NT2/D1 (cell line): ENCODE data around the gene LRRC42.

Experiments
- DNase-seq: peaks from one replicate; pipeline ENCODE4 v3.0.0-alpha.2; 2011; ENCODE audit warnings: low read depth, low spot score
- H3K27me3 ChIP-seq: 2 replicates; pipeline ENCODE4 v1.6.0; 2011; ENCODE audit warnings: mild to moderate bottlenecking; ENCODE audit not compliant: insufficient read length, insufficient read depth
- H3K36me3 ChIP-seq: 2 replicates; pipeline ENCODE4 v1.6.1; 2011; ENCODE audit warnings: mild to moderate bottlenecking, low read length, mixed read lengths; ENCODE audit not compliant: insufficient read depth, insufficient read length
- H3K4me1 ChIP-seq: 2 replicates; pipeline ENCODE4 v1.5.1; 2011; ENCODE audit not compliant: insufficient read depth, insufficient read length
- H3K4me3 ChIP-seq: 2 replicates; pipeline ENCODE4 v1.5.1; 2011; ENCODE audit warnings: low read depth; ENCODE audit not compliant: insufficient read length
- H3K9ac ChIP-seq: 2 replicates; pipeline ENCODE4 v1.6.0; 2011; ENCODE audit warnings: low read depth; ENCODE audit not compliant: insufficient read length
- H3K9me3 ChIP-seq: 2 replicates; pipeline ENCODE4 v1.5.1; 2011; ENCODE audit warnings: mild to moderate bottlenecking, low read length; ENCODE audit not compliant: insufficient read depth
- SUZ12 ChIP-seq: IDR thresholded peaks from 2 replicates; pipeline ENCODE4 v1.6.1; 2011; ENCODE audit not compliant: insufficient read length, insufficient read depth; ENCODE audit errors: extremely low read depth
- YY1 ChIP-seq: IDR thresholded peaks from 2 replicates; pipeline ENCODE4 v1.6.1; 2011; ENCODE audit not compliant: insufficient read length, insufficient read depth
- ZNF274 ChIP-seq: IDR thresholded peaks from 2 replicates; pipeline ENCODE4 v1.6.1; 2011; ENCODE audit warnings: mild to moderate bottlenecking, low read depth, low read length

Gene LRRC42

DNA sequence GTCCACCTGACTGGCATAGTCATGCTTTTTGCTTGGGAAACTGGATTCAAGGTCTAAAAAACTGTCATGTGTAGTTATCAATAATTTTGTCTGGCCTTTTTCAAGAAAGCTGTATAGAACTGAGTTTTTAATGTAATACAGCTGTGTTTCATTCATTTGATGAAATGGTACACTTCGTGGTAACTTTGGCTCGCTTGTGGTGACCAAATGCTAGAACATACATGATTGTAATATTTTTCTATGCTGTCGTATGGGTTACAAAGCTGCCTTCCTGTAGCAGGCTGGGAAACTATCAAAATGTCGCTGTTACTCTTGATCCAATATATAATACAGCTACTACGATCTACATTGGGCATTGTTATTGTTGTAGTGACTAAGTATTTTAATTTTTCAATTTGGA lies 2.1 kb downstream of the LRRC42 start:
- H3K4me1 ChIP-seq = no peaks in the 10 kb centered on the region
- peaks cover 50% of the 10 kb centered on the region for H3K36me3 ChIP-seq
- no peaks in the 10 kb centered on the region for H3K27me3 ChIP-seq
- DNase-seq = no peak
- H3K9me3 ChIP-seq = no peaks in the 10 kb centered on the region
- TF ChIP-seq SUZ12 (no peak), ZNF274 (no peak), YY1 (no peak)
- H3K4me3 ChIP-seq = no peak overlapping the region
- no peak overlapping the region for H3K9ac ChIP-seq

DNA sequence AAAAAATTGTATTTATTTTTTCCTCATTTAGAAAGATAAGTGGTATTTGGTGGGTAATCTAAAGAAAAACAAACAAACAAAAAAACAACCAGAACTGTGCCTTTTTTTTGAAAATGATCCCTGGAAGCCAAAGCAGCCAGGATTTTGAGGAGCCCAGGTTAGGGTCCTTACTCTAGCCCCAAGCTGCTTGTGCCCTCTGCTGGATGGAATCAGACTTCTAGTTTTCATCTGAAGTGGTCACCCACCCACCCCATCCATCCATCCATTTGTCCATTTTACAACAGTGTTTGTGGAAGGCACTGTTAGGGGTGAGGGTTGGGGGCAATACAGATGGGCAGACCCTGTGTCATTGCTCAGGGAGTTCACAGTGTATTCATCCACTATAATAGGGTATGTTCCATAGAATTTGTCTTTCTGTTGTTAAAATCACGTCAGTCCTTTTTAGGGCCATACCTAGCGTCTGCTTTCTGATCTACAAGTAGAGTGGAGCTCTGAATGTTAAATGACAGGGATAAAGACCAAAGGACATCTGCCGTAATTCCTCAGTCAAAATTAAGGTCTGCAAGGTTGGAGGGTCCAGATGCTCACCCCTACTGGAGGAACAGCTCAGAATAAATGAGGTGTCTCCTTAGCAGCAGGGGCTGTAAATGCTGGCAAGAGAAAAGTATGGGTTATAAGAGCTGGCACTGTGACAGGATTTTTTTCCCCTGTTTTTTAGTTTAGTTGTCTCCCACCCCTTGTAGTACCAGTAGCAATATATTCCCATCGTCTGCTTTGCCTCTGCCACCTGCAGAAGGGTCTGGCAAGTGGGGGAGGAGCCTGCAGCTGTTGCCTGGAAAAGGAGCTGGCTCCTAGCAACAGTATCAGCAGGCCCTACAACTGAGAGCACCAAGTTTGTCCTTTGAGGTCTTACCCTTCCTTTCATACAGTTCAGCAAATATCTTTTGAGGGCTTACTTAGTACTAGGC lies 3.2 kb downstream of the LRRC42 start:
- no peak overlapping the region for H3K9ac ChIP-seq
- no peak for TF ChIP-seq YY1
- no peak for TF ChIP-seq ZNF274
- no peak for TF ChIP-seq SUZ12
- peaks cover 54% of the 10 kb centered on the region for H3K36me3 ChIP-seq
- H3K27me3 ChIP-seq = no peaks in the 10 kb centered on the region
- no peaks in the 10 kb centered on the region for H3K4me1 ChIP-seq
- peak; percentile 71 for DNase-seq
- H3K4me3 ChIP-seq = no peak overlapping the region
- no peaks in the 10 kb centered on the region for H3K9me3 ChIP-seq

DNA sequence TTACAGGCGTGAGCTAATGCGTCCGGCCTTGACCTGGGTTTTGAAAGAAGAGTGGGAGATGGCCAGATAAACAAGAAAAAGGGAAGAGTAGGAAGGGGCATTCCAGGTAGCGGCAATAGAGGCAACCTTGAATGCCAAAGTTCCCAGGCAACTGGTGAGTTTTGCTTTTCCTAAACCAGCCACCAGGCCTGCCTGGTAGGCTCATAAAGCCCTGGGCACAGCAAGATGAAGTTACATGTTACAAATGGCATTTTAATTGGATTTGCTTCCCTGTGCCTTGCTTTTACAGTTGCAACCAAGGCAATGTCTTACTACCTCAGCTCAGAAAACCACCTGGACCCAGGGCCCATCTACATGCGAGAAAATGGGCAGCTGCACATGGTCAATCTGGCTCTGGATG lies 5.5 kb downstream of the LRRC42 start:
- no peak overlapping the region for H3K9ac ChIP-seq
- no peaks in the 10 kb centered on the region for H3K9me3 ChIP-seq
- H3K4me1 ChIP-seq = no peaks in the 10 kb centered on the region
- no peak for DNase-seq
- H3K36me3 ChIP-seq = peaks cover 73% of the 10 kb centered on the region
- H3K4me3 ChIP-seq = no peak overlapping the region
- no peaks in the 10 kb centered on the region for H3K27me3 ChIP-seq
- TF ChIP-seq YY1 (no peak), SUZ12 (no peak), ZNF274 (no peak)

DNA sequence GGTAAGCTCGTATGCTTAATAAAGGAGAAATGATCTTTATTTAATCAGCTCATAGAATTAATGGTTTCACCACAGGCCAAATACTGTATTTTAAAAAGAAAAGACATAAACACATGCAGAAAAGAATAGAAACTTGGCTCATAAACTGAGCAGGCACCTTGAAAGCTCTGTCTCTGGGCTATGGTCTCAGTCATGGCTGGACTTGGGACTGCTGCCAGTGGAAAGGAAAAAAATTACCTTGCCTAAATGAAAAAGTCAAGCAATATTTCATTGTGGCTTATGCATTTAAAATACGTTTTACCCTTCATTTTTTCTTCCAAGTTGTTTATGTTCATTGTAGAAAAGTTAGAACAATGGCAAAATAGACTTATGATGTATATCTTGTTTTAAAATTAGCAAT lies 8.0 kb downstream of the LRRC42 start:
- H3K9ac ChIP-seq = no peak overlapping the region
- TF ChIP-seq ZNF274 (no peak), SUZ12 (no peak), YY1 (no peak)

DNA sequence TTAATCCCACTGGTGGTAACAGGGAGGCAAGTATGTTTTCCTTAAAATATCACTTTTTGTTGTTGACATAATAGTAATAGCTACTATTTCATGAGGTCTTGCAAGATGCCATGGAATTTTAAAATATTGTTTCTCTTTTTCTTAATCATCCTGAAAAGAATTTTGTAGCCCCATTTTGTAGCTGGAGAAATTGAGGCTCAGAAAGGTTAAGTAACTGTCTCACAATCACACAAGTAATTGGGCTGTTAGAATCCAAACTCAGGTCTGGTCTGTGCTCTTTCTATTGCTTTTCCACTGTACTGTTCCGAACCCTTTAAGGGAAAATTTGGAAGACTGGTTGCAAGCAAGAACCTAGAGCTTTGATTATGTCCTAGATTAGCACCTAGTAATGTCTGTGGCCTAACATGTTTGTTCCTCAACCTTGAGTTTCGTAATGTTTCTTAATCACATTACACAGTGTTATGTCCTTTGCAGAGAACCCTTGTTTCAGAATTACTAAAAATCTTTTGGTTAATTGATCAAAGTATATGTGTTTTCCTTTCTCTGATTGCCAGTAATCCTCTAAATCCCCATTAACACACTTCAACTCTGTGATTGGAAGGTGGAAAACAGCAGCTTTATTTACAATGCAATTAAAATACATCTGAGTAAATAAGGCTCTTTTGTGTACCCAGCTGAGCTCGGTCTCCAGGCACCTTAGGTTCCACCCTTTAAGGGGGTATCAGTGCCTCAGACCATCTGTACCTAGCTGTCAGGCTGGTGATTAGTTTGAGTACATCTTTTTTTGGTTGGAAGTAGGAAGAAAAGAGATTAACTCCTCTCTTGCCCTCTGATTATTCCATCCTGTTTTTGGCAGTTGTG lies 10.4 kb downstream of the LRRC42 start:
- no peaks in the 10 kb centered on the region for H3K27me3 ChIP-seq
- H3K36me3 ChIP-seq = peaks cover 82% of the 10 kb centered on the region
- no peak overlapping the region for H3K9ac ChIP-seq
- H3K9me3 ChIP-seq = no peaks in the 10 kb centered on the region
- TF ChIP-seq ZNF274 (no peak), YY1 (no peak), SUZ12 (no peak)
- no peak overlapping the region for H3K4me3 ChIP-seq
- DNase-seq = no peak
- no peaks in the 10 kb centered on the region for H3K4me1 ChIP-seq

More for the DNA sequence above, 8.0 kb downstream of the LRRC42 start:
- Histone ChIP-seq H3K27me3 (no peaks in the 10 kb centered on the region), H3K4me3 (no peak overlapping the region), H3K36me3 (peaks cover 73% of the 10 kb centered on the region), H3K4me1 (no peaks in the 10 kb centered on the region), H3K9me3 (no peaks in the 10 kb centered on the region)
- no peak for DNase-seq

DNA sequence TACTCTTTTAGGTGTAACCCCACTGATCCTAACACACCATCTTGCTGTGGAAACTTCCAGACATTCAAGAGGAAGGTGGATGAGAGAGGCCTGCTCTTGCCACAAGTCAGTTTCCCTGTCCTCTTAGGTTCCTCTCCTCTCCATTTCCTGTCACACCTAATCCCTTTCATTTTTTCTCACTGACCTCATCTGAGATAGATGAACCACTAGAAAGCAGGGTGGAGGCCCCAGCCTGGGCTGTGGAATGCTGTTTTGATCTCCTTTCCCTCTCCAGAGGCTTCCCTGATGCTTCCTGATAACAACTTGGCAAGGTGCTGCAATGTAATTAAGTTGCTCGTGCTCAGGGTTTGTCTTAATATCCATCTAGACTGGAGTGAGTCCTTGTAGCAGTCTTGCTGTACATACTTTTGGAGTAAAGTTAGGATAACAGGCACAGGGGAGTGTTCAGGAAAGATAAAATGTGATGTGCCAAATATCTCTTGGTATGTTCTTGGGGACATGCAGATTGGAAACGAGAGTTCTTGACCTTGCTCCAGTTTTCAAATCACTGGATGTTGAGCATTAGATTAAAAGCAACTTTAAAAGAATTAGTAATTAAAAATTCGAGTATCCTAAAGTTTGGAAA lies 11.2 kb downstream of the LRRC42 start:
- H3K4me3 ChIP-seq = no peak overlapping the region
- DNase-seq = peak; percentile 56
- H3K9me3 ChIP-seq = no peaks in the 10 kb centered on the region
- H3K9ac ChIP-seq = no peak overlapping the region
- H3K4me1 ChIP-seq = no peaks in the 10 kb centered on the region
- no peaks in the 10 kb centered on the region for H3K27me3 ChIP-seq
- peaks cover 82% of the 10 kb centered on the region for H3K36me3 ChIP-seq
- TF ChIP-seq ZNF274 = no peak
- TF ChIP-seq YY1 = no peak
- no peak for TF ChIP-seq SUZ12

DNA sequence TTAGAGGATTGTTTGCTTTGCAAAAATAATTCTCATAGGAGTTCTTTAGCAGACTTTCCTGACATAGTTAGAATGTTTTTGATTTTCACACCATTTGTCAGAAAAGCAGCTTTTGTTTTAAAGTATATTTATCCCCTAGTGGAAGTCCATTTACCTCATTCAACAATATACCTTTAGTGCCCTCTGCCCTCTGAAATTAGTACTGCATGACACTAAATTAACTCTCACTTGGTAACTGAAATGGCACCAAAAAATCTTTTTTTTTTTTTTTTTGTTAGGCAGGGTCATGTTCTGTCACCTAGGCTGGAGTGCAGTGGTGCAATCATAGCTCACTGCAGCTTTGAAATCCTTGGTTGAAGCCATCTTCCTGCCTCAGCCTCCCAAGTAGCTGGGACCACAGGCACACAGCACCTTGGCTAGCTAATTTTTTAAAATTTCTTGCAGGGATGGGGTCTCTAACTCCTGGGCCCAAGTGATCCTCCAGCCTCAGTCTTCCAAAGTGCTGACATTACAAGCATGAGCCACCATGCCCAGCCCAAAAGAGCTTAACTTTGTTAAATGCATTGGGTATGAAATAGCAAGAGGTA lies 13.6 kb downstream of the LRRC42 start:
- H3K9ac ChIP-seq = no peak overlapping the region
- peaks cover 6% of the 10 kb centered on the region for H3K4me1 ChIP-seq
- H3K36me3 ChIP-seq = peaks cover 80% of the 10 kb centered on the region
- no peak for TF ChIP-seq YY1
- TF ChIP-seq SUZ12 = no peak
- TF ChIP-seq ZNF274 = no peak
- H3K4me3 ChIP-seq = no peak overlapping the region
- DNase-seq = no peak
- no peaks in the 10 kb centered on the region for H3K9me3 ChIP-seq
- no peaks in the 10 kb centered on the region for H3K27me3 ChIP-seq
